H1 (cell line): ENCODE data around the gene ACKR2. TPM values are rescaled to one million over a fixed set of nuclear protein-coding genes. Genes with fewer than 3 reads are reported as not detected.

ENCODE experiments used
- ASH2L ChIP-seq: fragments of 200-600, 300-600 bp; sonication (generic); IDR thresholded peaks from one replicate; pipeline ENCODE4 v1.7.1; 2017; ENCODE audit warnings: low read length
- BRCA1 ChIP-seq: IDR thresholded peaks from 2 replicates; pipeline ENCODE4 v1.6.1; 2012; ENCODE audit warnings: low read depth, low read length, improper control_type of control experiment
- CHD7 ChIP-seq: fragments of 300-600 bp; sonication (generic); IDR thresholded peaks from 2 replicates; pipeline ENCODE4 v1.7.1; 2012; ENCODE audit warnings: low read length, moderate library complexity, mild to moderate bottlenecking, inconsistent platforms; ENCODE audit not compliant: insufficient replicate concordance
- EZH2 ChIP-seq: fragments of 200-600 bp; sonication (generic); IDR thresholded peaks from 2 replicates; pipeline ENCODE4 v1.7.1; 2012; ENCODE audit warnings: low read depth, mild to moderate bottlenecking, moderate library complexity, low read length, inconsistent platforms; ENCODE audit not compliant: severe bottlenecking
- POLR2A ChIP-seq, 2 experiments: IDR thresholded peaks; 1 replicate in 1 of 2; 2 replicates in 1 of 2; pipeline ENCODE4 v1.6.1; 2011; ENCODE audit warnings: low read depth in 2 of 2, low read length in 2 of 2, mild to moderate bottlenecking in 2 of 2; ENCODE audit errors: control extremely low read depth in 1 of 2
- POLR2AphosphoS5 ChIP-seq: IDR thresholded peaks from 2 replicates; pipeline ENCODE4 v1.6.1; 2011; ENCODE audit warnings: low read depth, low read length
- RAD21 ChIP-seq, 2 experiments: IDR thresholded peaks in 1 of 2; conservative IDR thresholded peaks in 1 of 2; 2 replicates each; pipeline ENCODE4 v1.6.1; 2011; ENCODE audit warnings: low read depth in 2 of 2, low read length in 2 of 2, improper control_type of control experiment in 1 of 2, inconsistent platforms in 1 of 2, mild to moderate bottlenecking in 1 of 2, moderate library complexity in 1 of 2
- RXRA ChIP-seq: IDR thresholded peaks from 2 replicates; pipeline ENCODE4 v1.6.1; 2011; ENCODE audit warnings: low read depth, mild to moderate bottlenecking, low read length, moderate library complexity; ENCODE audit not compliant: insufficient read depth
- SIN3A ChIP-seq, 2 experiments: IDR thresholded peaks in 1 of 2; conservative IDR thresholded peaks in 1 of 2; 2 replicates each; pipeline ENCODE4 v1.6.1; 2011 to 2012; ENCODE audit warnings: low read length in 2 of 2, improper control_type of control experiment in 1 of 2, low read depth in 1 of 2, mild to moderate bottlenecking in 1 of 2
- SIRT6 ChIP-seq: IDR thresholded peaks from one replicate; pipeline ENCODE4 v1.7.1; 2012; ENCODE audit warnings: low read length, inconsistent platforms
- SIX5 ChIP-seq: IDR thresholded peaks from 2 replicates; pipeline ENCODE4 v1.6.1; 2011; ENCODE audit warnings: mild to moderate bottlenecking, low read depth, low read length
- SP1 ChIP-seq: IDR thresholded peaks from 2 replicates; pipeline ENCODE4 v1.6.1; 2011; ENCODE audit warnings: low read depth, low read length
- TEAD4 ChIP-seq: IDR thresholded peaks from 2 replicates; pipeline ENCODE4 v1.6.1; 2012; ENCODE audit warnings: low read depth, low read length, inconsistent platforms, mixed read lengths
- polyA plus RNA-seq, 7 experiments: library from polyadenylated mRNA; depleted of rRNA in 3 of 7; stranded (reverse) in 5 of 7; unstranded in 2 of 7; fragments of >200 nt in 5 of 7; fragments of 200-250 nt in 2 of 7; gene quantifications; 1 replicate in 5 of 7; 2 replicates in 1 of 7; 4 replicates in 1 of 7; pipeline versions ENCODE4 v1.2.1 to v1.2.3, GENCODE V29; 2011 to 2013; ENCODE audit warnings: missing spikeins in 2 of 7, mixed read lengths in 2 of 7
- total RNA-seq: library from RNA; stranded (reverse); fragmentation: NEBNext Ultra II Directional; extraction: Animal tissue kit (Norgen Biotek cat#: 25700); gene quantifications from 2 replicates; pipeline ENCODE4 v1.2.1, GENCODE V29; 2021

Gene ACKR2
- total and polyA plus RNA-seq, 2 of the 8 experiments (the other 6 are each of a cell fraction or from before 2014, with no cell fraction given), result 0.09 to 0.12 TPM

- TF ChIP-seq CHD7, result no peak
- TF ChIP-seq SIRT6, result no peak
- no peak for TF ChIP-seq POLR2AphosphoS5
- TF ChIP-seq RAD21 (IDR thresholded peaks at IDR 0.05 in 1 of 2, conservative IDR thresholded peaks at IDR 0.05 in 1 of 2; ENCODE audit: low read depth in 2 of 2, low read length in 2 of 2), result no peak
- no peak for TF ChIP-seq SIX5
- no peak for TF ChIP-seq SP1
- TF ChIP-seq POLR2A (IDR thresholded peaks at IDR 0.05; ENCODE audit: control extremely low read depth in 1 of 2, low read depth in 2 of 2, low read length in 2 of 2), result no peak
- no peak for TF ChIP-seq EZH2
- TF ChIP-seq RXRA, result no peak
- TF ChIP-seq BRCA1, result no peak
- TF ChIP-seq TEAD4, result no peak
- TF ChIP-seq ASH2L, result no peak
- no peak for TF ChIP-seq SIN3A (conservative IDR thresholded peaks at IDR 0.05 in 1 of 2, IDR thresholded peaks at IDR 0.05 in 1 of 2; ENCODE audit: low read depth in 1 of 2, low read length in 2 of 2)
These were observed 70.9 kb downstream of the ACKR2 start (continued) for GRCh38 chr3:42880183-42880582.
